CD4-positive, alpha-beta T cell treated with Interleukin-15 for 1 hour (primary cell): ENCODE measurements around the gene VWA5B2.

Experiments
- DNase-seq: peaks from one replicate; pipeline ENCODE4 v3.0.0-alpha.2; 2020

The VWA5B2 gene

GRCh38 chr3:184282941-184283340 lies 53.6 kb downstream of the VWA5B2 start:
- DNase-seq: no peak

- DNase-seq: no peak
These were observed 54.3 kb downstream of the VWA5B2 start for GRCh38 chr3:184283681-184284080.

- no peak for DNase-seq
These were observed 55.3 kb downstream of the VWA5B2 start for GRCh38 chr3:184284696-184285095.

- peak; percentile 34 for DNase-seq
These were observed 60.1 kb downstream of the VWA5B2 start for GRCh38 chr3:184289426-184289938.

- no peak for DNase-seq
These were observed 60.9 kb downstream of the VWA5B2 start for GRCh38 chr3:184290331-184290730.

- DNase-seq: no peak
These were observed 61.8 kb downstream of the VWA5B2 start for GRCh38 chr3:184291044-184291737.
